ENCODE measurements around the gene MACROD2.

MACROD2 gene

DNA sequence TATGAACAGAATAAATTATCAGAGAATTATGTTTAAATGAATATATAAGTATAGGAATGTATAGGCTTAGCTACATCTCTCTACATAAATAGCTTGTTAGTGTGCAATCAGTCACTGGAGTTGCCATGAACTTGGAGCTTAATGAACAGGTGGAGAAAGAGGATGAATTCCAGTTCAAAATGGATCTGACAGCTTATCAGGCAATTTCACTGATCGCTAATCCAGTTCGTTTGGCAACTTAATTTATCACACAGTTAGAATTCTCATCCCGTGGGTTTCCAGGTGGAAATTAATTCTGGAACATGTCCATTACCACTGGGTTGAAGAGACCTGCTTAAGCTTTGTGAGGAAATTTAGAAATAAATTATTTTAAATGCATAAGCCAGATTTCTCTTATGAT lies 118.1 kb downstream of the MACROD2 start:
- in situ Hi-C loops (cut with HindIII; ENCODE audit: low sequenced_read_pairs) = no loop called here
- H3K4me3 ChIP-seq (ENCODE audit: low read depth, low read length) = no peak overlapping the region
- TF ChIP-seq, protein P1, sequence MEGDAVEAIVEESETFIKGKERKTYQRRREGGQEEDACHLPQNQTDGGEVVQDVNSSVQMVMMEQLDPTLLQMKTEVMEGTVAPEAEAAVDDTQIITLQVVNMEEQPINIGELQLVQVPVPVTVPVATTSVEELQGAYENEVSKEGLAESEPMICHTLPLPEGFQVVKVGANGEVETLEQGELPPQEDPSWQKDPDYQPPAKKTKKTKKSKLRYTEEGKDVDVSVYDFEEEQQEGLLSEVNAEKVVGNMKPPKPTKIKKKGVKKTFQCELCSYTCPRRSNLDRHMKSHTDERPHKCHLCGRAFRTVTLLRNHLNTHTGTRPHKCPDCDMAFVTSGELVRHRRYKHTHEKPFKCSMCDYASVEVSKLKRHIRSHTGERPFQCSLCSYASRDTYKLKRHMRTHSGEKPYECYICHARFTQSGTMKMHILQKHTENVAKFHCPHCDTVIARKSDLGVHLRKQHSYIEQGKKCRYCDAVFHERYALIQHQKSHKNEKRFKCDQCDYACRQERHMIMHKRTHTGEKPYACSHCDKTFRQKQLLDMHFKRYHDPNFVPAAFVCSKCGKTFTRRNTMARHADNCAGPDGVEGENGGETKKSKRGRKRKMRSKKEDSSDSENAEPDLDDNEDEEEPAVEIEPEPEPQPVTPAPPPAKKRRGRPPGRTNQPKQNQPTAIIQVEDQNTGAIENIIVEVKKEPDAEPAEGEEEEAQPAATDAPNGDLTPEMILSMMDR (IDR thresholded peaks at IDR 0.05; ENCODE audit: low read depth, low read length, missing control alignments) = no peak
- DNase-seq (ENCODE audit: low read depth) = no peak

DNA sequence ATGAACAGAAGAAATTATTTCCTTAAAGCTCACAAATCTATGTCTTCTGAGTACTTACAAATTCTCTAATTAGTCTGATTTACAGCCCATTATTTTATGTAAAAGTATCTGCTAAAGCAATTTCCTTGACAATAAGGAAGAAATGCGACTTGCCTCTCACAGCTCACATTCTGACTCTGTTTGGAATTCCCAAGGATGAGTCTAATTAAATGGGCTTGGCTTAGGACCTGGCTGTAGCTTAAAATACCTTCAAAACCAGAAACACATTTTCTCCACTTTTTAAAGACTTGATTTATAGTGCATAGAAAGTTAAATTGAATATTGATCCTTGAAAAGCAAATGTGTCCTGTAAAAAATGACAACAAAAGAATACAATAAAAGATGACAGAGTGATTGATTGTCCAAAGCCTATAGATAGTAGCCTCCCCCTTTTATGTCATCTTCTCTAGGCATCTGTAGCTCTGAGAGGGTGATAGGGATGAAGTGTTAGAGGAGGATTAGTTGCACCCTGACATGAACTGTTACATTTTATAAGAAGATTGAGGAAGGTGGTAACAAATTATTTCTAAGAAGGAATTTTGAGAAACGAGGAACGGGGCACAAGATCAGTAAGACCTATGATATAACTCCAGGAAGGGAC lies 118.9 kb downstream of the MACROD2 start:
- in situ Hi-C loops (cut with HindIII; ENCODE audit: low sequenced_read_pairs) = no loop called here
- TF ChIP-seq, protein P1 (IDR thresholded peaks at IDR 0.05; ENCODE audit: low read depth, low read length, missing control alignments) = no peak
- H3K4me3 ChIP-seq (ENCODE audit: low read depth, low read length) = no peak overlapping the region
- DNase-seq (ENCODE audit: low read depth) = no peak

DNA sequence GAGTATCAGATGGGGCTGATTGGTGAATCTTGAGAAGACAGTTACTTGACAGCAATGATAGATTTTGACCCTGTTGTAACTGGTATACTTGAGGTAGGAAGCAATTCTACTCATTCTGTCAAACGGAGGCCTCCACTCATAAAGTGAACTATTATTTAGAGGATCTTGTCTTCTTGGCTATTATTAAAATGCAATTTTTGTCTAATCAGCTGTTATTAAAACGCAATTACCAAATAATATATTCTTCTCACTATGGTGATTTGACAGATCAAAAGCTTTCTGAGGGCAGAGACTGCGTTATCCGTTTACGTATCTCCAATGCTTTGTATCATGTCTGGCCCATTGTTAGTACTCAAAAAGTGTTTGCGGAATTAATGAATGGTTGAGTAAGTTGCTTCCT lies 120.7 kb downstream of the MACROD2 start:
- TF ChIP-seq, protein P1 (IDR thresholded peaks at IDR 0.05; ENCODE audit: low read depth, low read length, missing control alignments) = no peak
- DNase-seq (ENCODE audit: low read depth) = no peak
- no peak overlapping the region for H3K4me3 ChIP-seq (ENCODE audit: low read depth, low read length)
- in situ Hi-C loops (cut with HindIII; ENCODE audit: low sequenced_read_pairs) = no loop called here

DNA sequence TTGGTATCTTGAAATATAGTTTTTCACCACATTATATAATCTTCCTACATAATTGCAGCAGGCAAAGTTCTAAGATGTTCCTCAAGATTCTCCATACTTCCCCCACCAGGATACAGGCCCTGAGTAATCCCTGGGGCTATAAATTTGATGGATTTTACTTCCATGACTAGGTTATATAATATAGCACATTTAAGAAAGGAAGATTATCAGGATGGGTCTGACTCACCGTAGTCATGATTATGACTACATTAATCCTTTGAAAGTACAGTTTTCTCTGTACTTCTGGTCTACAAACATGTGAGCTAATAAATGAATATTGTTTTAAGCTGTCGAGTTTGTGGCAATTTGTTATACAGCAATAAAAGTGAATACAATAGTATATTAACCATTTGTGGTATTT lies 122.5 kb downstream of the MACROD2 start:
- no peak for DNase-seq (ENCODE audit: low read depth)
- TF ChIP-seq, protein P1 (IDR thresholded peaks at IDR 0.05; ENCODE audit: low read depth, low read length, missing control alignments) = no peak
- H3K4me3 ChIP-seq (ENCODE audit: low read depth, low read length) = no peak overlapping the region
- in situ Hi-C loops (cut with HindIII; ENCODE audit: low sequenced_read_pairs) = no loop called here

DNA sequence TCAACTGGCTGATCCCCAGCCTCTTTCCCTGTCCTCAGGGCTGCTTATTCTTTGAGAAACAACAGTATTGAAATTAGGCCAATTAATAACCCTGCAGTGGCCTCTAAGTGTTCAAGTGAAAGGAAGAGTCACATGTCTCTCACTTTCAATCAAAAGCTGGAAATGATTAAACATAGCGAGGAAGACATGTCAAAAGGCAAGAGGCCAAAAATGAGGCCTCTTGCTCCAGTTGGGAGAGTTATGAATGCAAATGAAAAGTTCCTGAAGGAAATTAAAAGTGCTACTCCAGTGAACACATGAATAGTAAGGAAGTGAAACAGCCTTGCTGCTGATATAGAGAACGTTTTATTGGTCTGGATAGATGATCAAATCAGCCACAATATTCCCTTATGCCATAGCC lies 131.5 kb downstream of the MACROD2 start:
- H3K4me3 ChIP-seq (ENCODE audit: low read depth, low read length) = no peak overlapping the region
- in situ Hi-C loops (cut with HindIII; ENCODE audit: low sequenced_read_pairs) = no loop called here
- TF ChIP-seq, protein P1 (IDR thresholded peaks at IDR 0.05; ENCODE audit: low read depth, low read length, missing control alignments) = no peak
- no peak for DNase-seq (ENCODE audit: low read depth)

DNA sequence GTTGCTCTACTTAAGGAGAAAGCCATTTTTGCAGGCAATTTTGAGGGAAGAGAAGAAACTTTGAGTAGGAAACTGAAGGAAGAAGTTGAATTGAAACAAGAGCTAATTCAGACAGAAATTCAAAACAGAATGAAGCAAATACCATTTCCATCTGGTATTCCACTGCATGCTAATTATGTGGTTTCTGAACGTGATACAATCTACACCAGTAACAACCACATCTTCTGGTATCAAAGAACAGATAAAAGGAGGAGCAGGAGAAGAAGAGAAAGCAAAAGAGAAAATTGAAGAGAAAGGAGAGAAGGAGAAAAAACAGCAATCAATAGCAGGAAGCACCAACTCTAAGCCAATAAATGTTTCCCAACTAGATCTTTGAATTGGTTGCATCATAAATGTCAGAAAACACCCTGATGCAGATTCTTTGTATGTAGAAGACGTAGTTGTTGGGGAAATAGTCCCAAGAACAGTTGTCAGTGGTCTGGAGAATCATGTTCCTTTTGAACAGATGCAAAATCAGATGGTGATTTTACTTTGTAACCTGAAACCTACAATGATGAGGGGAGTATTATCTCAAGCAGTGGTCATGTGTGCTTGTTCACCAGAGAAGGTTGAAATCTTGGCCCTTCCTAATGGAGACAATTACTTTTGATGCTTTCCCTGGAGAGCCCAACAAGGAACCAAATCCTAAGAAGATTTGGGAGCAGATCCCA lies 132.4 kb downstream of the MACROD2 start:
- TF ChIP-seq, protein P1 (IDR thresholded peaks at IDR 0.05; ENCODE audit: low read depth, low read length, missing control alignments) = no peak
- in situ Hi-C loops (cut with HindIII; ENCODE audit: low sequenced_read_pairs) = no loop called here
- DNase-seq (ENCODE audit: low read depth) = no peak
- no peak overlapping the region for H3K4me3 ChIP-seq (ENCODE audit: low read depth, low read length)

All from astrocyte of the cerebellum (primary cell).